Measurements from ENCODE around the gene TMC1. TPM values are rescaled to one million over a fixed set of nuclear protein-coding genes. Genes with fewer than 3 reads are reported as not detected.

Gene TMC1
- total RNA-seq, 1 experiment from 2014 or later = not detected

DNA sequence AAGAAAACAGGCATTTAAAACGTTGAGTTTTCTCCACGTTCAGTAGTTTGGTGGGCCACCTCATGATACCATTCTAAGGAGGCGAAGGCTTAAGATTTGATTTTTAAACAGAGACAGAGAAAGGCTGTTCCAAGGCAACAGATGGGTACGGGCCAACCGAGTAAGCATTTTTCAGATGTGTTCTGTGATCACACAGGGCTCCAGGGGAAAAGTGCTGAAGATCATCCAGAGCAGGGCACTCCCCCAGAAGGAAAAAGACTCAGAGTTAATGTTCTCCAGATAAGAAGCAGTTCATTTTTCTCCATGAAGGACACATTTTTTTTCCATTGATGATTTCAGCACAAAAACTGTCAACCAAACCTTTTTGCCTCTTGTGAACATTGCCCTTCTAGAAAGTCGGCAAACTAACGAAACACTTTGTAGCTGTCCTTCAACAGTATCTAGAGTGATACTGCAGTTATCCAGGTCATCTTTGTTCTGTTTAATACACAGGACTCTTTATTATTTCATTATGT, 292.7 kb downstream of the TMC1 start:
- H3K36me3 Mint-ChIP-seq (ENCODE audit: insufficient read depth, unreplicated experiment) = no peaks in the 10 kb centered on the region
- TF ChIP-seq, protein P1, sequence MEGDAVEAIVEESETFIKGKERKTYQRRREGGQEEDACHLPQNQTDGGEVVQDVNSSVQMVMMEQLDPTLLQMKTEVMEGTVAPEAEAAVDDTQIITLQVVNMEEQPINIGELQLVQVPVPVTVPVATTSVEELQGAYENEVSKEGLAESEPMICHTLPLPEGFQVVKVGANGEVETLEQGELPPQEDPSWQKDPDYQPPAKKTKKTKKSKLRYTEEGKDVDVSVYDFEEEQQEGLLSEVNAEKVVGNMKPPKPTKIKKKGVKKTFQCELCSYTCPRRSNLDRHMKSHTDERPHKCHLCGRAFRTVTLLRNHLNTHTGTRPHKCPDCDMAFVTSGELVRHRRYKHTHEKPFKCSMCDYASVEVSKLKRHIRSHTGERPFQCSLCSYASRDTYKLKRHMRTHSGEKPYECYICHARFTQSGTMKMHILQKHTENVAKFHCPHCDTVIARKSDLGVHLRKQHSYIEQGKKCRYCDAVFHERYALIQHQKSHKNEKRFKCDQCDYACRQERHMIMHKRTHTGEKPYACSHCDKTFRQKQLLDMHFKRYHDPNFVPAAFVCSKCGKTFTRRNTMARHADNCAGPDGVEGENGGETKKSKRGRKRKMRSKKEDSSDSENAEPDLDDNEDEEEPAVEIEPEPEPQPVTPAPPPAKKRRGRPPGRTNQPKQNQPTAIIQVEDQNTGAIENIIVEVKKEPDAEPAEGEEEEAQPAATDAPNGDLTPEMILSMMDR (IDR thresholded peaks at IDR 0.05; ENCODE audit: unreplicated experiment) = no peak
- intact Hi-C loops (cut with micrococcal nuclease) = no loop called here
- no peaks in the 10 kb centered on the region for H3K9me3 Mint-ChIP-seq (ENCODE audit: unreplicated experiment)
- H3K4me3 Mint-ChIP-seq (ENCODE audit: unreplicated experiment) = no peak overlapping the region
- peaks cover 8% of the 10 kb centered on the region for H3K27me3 Mint-ChIP-seq (ENCODE audit: insufficient read depth, unreplicated experiment)
- ChIA-PET CTCF (interaction anchor here (1.0 to 1.9 kb wide), 8 partner anchors 8 to 775 kb away, joined by 3 to 13 read pairs (median 4); no protein-coding TSS in a partner anchor), POLR2A (no interaction called here)
- H3K4me1 Mint-ChIP-seq (ENCODE audit: insufficient read depth, unreplicated experiment) = no peaks in the 10 kb centered on the region
- no TSS peak for BruUV-seq (replicated peaks)
- H3K27ac Mint-ChIP-seq (ENCODE audit: low read depth, unreplicated experiment) = no peak overlapping the region
- no peak for DNase-seq (ENCODE audit: unreplicated experiment)

DNA sequence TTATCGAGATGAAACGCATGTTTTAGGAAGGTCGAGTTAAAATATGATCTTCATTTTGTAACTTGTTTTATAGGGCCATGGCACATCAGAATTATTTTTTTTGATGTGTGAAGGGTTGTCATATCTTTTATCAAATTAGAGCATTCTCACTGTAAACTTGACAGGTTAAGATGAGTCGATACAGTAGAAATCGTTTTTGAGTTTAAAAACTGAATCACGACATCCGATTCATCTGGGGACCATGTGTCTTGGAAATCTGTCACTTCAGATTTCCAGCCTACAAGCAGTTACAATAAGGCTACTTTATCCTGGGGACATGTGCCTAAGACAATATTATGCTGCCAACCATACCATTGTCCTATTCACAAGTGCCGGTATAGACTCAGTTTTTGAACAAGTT, 295.3 kb downstream of the TMC1 start:
- intact Hi-C loops (cut with micrococcal nuclease) = no loop called here
- ChIA-PET CTCF (interaction anchor here (0.6 to 1.2 kb wide), 5 partner anchors 10 to 614 kb away, joined by 3 to 4 read pairs (median 3); no protein-coding TSS in a partner anchor), POLR2A (no interaction called here)
- no peak overlapping the region for H3K27ac Mint-ChIP-seq (ENCODE audit: low read depth, unreplicated experiment)
- H3K9me3 Mint-ChIP-seq (ENCODE audit: unreplicated experiment) = no peaks in the 10 kb centered on the region
- no peak for DNase-seq (ENCODE audit: unreplicated experiment)
- TF ChIP-seq, protein P1 (IDR thresholded peaks at IDR 0.05; ENCODE audit: unreplicated experiment) = no peak
- peaks cover 12% of the 10 kb centered on the region for H3K27me3 Mint-ChIP-seq (ENCODE audit: insufficient read depth, unreplicated experiment)
- no peaks in the 10 kb centered on the region for H3K36me3 Mint-ChIP-seq (ENCODE audit: insufficient read depth, unreplicated experiment)
- BruUV-seq (replicated peaks) = no TSS peak
- no peaks in the 10 kb centered on the region for H3K4me1 Mint-ChIP-seq (ENCODE audit: insufficient read depth, unreplicated experiment)
- no peak overlapping the region for H3K4me3 Mint-ChIP-seq (ENCODE audit: unreplicated experiment)

DNA sequence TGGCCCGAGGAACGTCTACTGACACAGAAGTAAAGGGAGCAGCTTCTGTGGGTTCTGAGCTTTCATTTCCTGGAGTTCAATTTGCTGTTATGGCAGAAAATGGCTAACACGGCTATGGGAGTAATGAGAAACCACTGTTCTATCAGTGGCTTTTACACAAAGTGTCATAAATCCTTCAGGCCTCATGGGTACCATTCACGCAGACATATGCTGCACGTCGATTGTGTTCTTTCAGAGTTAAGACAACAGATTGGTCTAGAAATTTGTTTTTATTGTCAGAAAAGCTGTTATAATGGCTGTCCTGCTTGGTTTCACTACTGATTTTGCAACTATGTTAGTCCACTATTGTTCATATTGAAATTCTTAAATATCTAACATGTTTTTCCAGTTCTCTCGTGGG, 296.0 kb downstream of the TMC1 start:
- CTCF ChIA-PET = interaction anchor here (0.7 to 6.9 kb wide), 5 partner anchors 9 to 778 kb away, joined by 3 to 240 read pairs (median 4); no protein-coding TSS in a partner anchor
- H3K27ac Mint-ChIP-seq (ENCODE audit: low read depth, unreplicated experiment) = no peak overlapping the region
- H3K36me3 Mint-ChIP-seq (ENCODE audit: insufficient read depth, unreplicated experiment) = no peaks in the 10 kb centered on the region
- POLR2A ChIA-PET = no interaction called here
- H3K4me3 Mint-ChIP-seq (ENCODE audit: unreplicated experiment) = no peak overlapping the region
- TF ChIP-seq, protein P1 (IDR thresholded peaks at IDR 0.05; ENCODE audit: unreplicated experiment) = no peak
- H3K4me1 Mint-ChIP-seq (ENCODE audit: insufficient read depth, unreplicated experiment) = no peaks in the 10 kb centered on the region
- H3K9me3 Mint-ChIP-seq (ENCODE audit: unreplicated experiment) = no peaks in the 10 kb centered on the region
- no peak for DNase-seq (ENCODE audit: unreplicated experiment)
- intact Hi-C loops (cut with micrococcal nuclease) = no loop called here
- peaks cover 12% of the 10 kb centered on the region for H3K27me3 Mint-ChIP-seq (ENCODE audit: insufficient read depth, unreplicated experiment)
- BruUV-seq (replicated peaks) = no TSS peak

DNA sequence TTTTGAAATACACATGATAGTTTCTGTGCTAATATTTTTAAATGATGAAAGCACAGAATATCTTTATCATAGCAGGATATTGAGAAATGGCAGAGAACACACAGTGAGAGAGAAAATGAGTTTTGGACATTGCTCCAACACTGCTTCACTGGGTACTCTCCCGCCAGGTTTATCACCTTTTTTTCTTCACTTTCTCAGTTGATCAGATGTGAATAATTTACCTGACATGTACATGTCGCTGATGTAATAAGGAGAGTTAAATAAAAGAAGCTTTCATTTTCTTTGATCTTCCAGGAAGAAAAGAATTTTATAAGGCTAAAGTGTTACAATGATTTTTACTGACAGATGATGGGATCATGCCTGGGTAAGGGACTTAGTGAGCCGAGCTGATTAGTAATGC, 297.0 kb downstream of the TMC1 start:
- TF ChIP-seq, protein P1 (IDR thresholded peaks at IDR 0.05; ENCODE audit: unreplicated experiment) = no peak
- intact Hi-C loops (cut with micrococcal nuclease) = no loop called here
- H3K36me3 Mint-ChIP-seq (ENCODE audit: insufficient read depth, unreplicated experiment) = no peaks in the 10 kb centered on the region
- H3K4me3 Mint-ChIP-seq (ENCODE audit: unreplicated experiment) = no peak overlapping the region
- no TSS peak for BruUV-seq (replicated peaks)
- H3K27me3 Mint-ChIP-seq (ENCODE audit: insufficient read depth, unreplicated experiment) = peaks cover 12% of the 10 kb centered on the region
- ChIA-PET POLR2A (no interaction called here), CTCF (interaction anchor here (0.6 to 6.9 kb wide), 4 partner anchors 39 to 779 kb away, joined by 3 to 240 read pairs (median 5); no protein-coding TSS in a partner anchor)
- H3K27ac Mint-ChIP-seq (ENCODE audit: low read depth, unreplicated experiment) = no peak overlapping the region
- DNase-seq (ENCODE audit: unreplicated experiment) = no peak
- no peaks in the 10 kb centered on the region for H3K9me3 Mint-ChIP-seq (ENCODE audit: unreplicated experiment)
- no peaks in the 10 kb centered on the region for H3K4me1 Mint-ChIP-seq (ENCODE audit: insufficient read depth, unreplicated experiment)
